Measurements from ENCODE around the gene MACO1. TPM values are rescaled to one million over a fixed set of nuclear protein-coding genes. Genes with fewer than 3 reads are reported as not detected.

MACO1 gene
- total and polyA plus RNA-seq, 10 of the 15 experiments (the other 5 are each of a cell fraction or from before 2014, with no cell fraction given): 3.2 to 19.8 (median 10.3) TPM

GRCh38 chr1:25430073-25430966 is at the start of gene MACO1 (continued):
- TF ChIP-seq E2F4 (IDR thresholded peaks at IDR 0.05; ENCODE audit: low read depth, low read length) (peak; percentile 53; the same call in 1 of the 2 replicates), CHD2 (IDR thresholded peaks at IDR 0.05; ENCODE audit: borderline replicate concordance, low read depth, low read length) (peak; percentile 93), STAT3 (IDR thresholded peaks at IDR 0.05; ENCODE audit: low read depth, low read length) (no peak), RELA (IDR thresholded peaks at IDR 0.05; ENCODE audit: borderline replicate concordance, partially characterized antibody) (peak; percentile 7), LARP7 (IDR thresholded peaks at IDR 0.05) (peak; percentile 81; the same call in 1 of the 2 replicates), EED (IDR thresholded peaks at IDR 0.05; ENCODE audit: low read depth) (no peak), HDAC2 (IDR thresholded peaks at IDR 0.05) (no peak), ESRRA (IDR thresholded peaks at IDR 0.05; ENCODE audit: low read length) (0 out of 2 replicates have a peak, but pooled peaks have one; percentile 28), CHD4 (IDR thresholded peaks at IDR 0.05) (no peak), PAX8 (IDR thresholded peaks at IDR 0.05) (no peak), ZNF592 (IDR thresholded peaks at IDR 0.05) (no peak), PBX3 (IDR thresholded peaks at IDR 0.05; ENCODE audit: insufficient replicate concordance, low read depth, low read length) (peak; percentile 99), CEBPZ (IDR thresholded peaks at IDR 0.05; ENCODE audit: low read depth, low read length) (peak; percentile 94), MEF2B (IDR thresholded peaks at IDR 0.05; ENCODE audit: partially characterized antibody, poor library complexity, severe bottlenecking) (no peak), CBX3 (IDR thresholded peaks at IDR 0.05; ENCODE audit: borderline replicate concordance, low read depth) (no peak), HCFC1 (IDR thresholded peaks at IDR 0.05; ENCODE audit: low read length) (no peak), PKNOX1 (IDR thresholded peaks at IDR 0.05) (peak; percentile 99)
